H1 (cell line): ENCODE measurements around the gene FADS6.

Source experiments
- CHD2 ChIP-seq: IDR thresholded peaks from 2 replicates; pipeline ENCODE4 v1.6.1; 2012; ENCODE audit warnings: low read length, improper control_type of control experiment
- CREB1 ChIP-seq: IDR thresholded peaks from 2 replicates; pipeline ENCODE4 v1.6.1; 2012; ENCODE audit warnings: inconsistent platforms
- CTCF ChIP-seq, 3 experiments: IDR thresholded peaks; 1 replicate in 2 of 3; 2 replicates in 1 of 3; pipeline versions ENCODE4 v1.5.1 to v1.6.1; 2011; ENCODE audit warnings: low read length in 3 of 3, mild to moderate bottlenecking in 3 of 3, inconsistent platforms in 2 of 3, low read depth in 1 of 3, moderate library complexity in 1 of 3; ENCODE audit not compliant: insufficient read depth in 1 of 3; ENCODE audit errors: control extremely low read depth in 1 of 3
- EGR1 ChIP-seq: IDR thresholded peaks from 2 replicates; pipeline ENCODE4 v1.6.1; 2011; ENCODE audit warnings: low read depth, low read length, borderline replicate concordance
- EP300 ChIP-seq, 2 experiments: IDR thresholded peaks; 1 replicate in 1 of 2; 2 replicates in 1 of 2; pipeline ENCODE4 v1.6.1; 2011 to 2012; ENCODE audit warnings: low read depth in 2 of 2, low read length in 2 of 2, mild to moderate bottlenecking in 2 of 2, borderline replicate concordance in 1 of 2, inconsistent platforms in 1 of 2, moderate library complexity in 1 of 2
- MAX ChIP-seq: IDR thresholded peaks from 2 replicates; pipeline ENCODE4 v1.6.1; 2012; ENCODE audit warnings: inconsistent platforms
- PHF8 ChIP-seq: fragments of 200-600 bp; sonication (generic); conservative IDR thresholded peaks from 2 replicates; pipeline ENCODE4 v1.7.1; 2012; ENCODE audit warnings: low read depth, mild to moderate bottlenecking, inconsistent platforms, low read length, moderate library complexity
- POLR2A ChIP-seq, 2 experiments: IDR thresholded peaks; 1 replicate in 1 of 2; 2 replicates in 1 of 2; pipeline ENCODE4 v1.6.1; 2011; ENCODE audit warnings: low read depth in 2 of 2, low read length in 2 of 2, mild to moderate bottlenecking in 2 of 2; ENCODE audit errors: control extremely low read depth in 1 of 2
- RXRA ChIP-seq: IDR thresholded peaks from 2 replicates; pipeline ENCODE4 v1.6.1; 2011; ENCODE audit warnings: low read depth, mild to moderate bottlenecking, low read length, moderate library complexity; ENCODE audit not compliant: insufficient read depth
- TAF1 ChIP-seq: IDR thresholded peaks from 2 replicates; pipeline ENCODE4 v1.6.1; 2011; ENCODE audit warnings: mild to moderate bottlenecking, low read depth, low read length
- ZNF274 ChIP-seq: IDR thresholded peaks from 2 replicates; pipeline ENCODE4 v1.7.0; 2012; ENCODE audit warnings: low read length, borderline replicate concordance; ENCODE audit errors: extremely low read depth

GRCh38 chr17:74858672-74859458 lies 34.6 kb downstream of the FADS6 start:
- TF ChIP-seq CTCF (IDR thresholded peaks at IDR 0.05; ENCODE audit: control extremely low read depth in 1 of 3, insufficient read depth in 1 of 3, low read depth in 1 of 3, low read length in 3 of 3) (no peak), EGR1 (no peak), POLR2A (IDR thresholded peaks at IDR 0.05; ENCODE audit: control extremely low read depth in 1 of 2, low read depth in 2 of 2, low read length in 2 of 2) (no peak), ZNF274 (no peak), MAX (no peak), EP300 (IDR thresholded peaks at IDR 0.05; ENCODE audit: borderline replicate concordance in 1 of 2, low read depth in 2 of 2, low read length in 2 of 2) (no peak), RXRA (no peak), CHD2 (no peak), PHF8 (no peak), CREB1 (no peak), TAF1 (no peak)
